Measurements from ENCODE around the gene TRAPPC5.

Gene TRAPPC5

GRCh38 chr19:7734220-7735203 is 53.9 kb downstream of the TRAPPC5 start:
- no peak for FAIRE-seq

- no peak for FAIRE-seq
These were observed 55.5 kb downstream of the TRAPPC5 start for GRCh38 chr19:7736148-7736547.

GRCh38 chr19:7737215-7737614 is 56.6 kb downstream of the TRAPPC5 start:
- no peak for FAIRE-seq
